Inferior parietal cortex (tissue), 1 donor: ENCODE data around the gene TMEM145.
"Not testable (repeated sequence)": the region's sequence is repeated elsewhere in the genome, so short reads cannot be mapped to it uniquely, and the experiment has no call there.

Experiments used
- DNase-seq: peaks from one replicate; pipeline ENCODE4 v3.0.0-alpha.2; 2016; ENCODE audit errors: extremely low spot score

Gene TMEM145

DNA sequence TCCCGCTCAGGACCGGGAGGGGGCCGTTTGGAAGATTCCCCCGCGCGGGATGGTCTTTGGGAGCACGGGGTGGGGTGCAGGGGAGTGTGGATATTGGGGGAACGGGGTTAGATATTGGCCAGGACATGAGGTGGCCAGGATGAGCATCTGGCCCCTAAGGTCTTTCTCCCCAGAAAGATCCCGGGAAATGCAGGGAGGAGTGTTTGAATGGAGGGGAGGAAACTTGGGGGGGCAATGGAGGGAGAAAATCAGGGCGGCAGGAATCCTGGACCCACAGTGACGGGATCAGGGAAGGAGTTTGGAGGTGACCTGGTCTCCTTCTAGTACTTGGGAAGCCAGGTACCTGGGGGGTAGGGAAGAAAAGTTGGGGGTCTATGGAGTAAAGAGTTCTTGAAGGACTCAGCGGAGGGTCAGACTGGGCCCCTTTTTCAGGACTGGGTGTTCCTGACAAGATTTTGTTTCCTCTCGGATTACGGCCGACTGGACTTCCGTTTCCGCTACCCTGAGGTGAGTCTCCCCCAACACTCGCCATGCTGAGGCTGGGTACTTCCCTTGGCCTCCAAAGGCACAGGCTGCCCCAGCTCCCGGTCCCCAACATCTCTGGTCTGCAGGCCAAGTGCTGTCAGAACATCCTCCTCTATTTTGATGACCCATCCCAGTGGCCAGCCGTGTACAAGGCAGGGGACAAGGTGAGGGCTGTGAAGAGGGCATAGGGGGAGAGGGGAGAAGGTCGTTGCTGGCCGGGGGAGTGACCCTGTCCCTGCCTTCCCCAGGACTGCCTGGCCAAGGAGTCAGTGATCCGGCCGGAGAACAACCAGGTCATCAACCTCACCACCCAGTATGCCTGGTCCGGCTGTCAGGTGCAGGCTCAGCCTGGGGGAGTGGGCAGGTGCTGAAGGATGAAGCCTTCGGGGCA, 989 bp downstream of the TMEM145 start:
- no peak for DNase-seq

DNA sequence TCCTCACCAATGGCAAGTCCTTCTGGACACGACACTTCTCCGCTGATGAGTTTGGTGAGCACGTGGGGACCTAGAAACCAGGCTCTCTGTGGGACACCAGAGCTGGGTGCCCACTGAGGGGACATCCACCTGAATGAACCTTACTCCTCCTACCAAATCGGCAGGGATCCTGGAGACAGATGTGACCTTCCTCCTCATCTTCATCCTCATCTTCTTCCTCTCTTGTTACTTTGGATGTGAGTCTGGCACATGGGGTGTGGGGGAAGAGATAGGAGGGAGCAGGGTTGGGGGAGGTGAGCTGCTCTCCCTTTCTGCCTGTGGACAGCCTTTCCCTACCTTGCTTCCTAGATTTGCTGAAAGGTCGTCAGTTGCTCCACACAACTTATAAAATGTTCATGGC, 1.9 kb downstream of the TMEM145 start:
- no peak for DNase-seq

DNA sequence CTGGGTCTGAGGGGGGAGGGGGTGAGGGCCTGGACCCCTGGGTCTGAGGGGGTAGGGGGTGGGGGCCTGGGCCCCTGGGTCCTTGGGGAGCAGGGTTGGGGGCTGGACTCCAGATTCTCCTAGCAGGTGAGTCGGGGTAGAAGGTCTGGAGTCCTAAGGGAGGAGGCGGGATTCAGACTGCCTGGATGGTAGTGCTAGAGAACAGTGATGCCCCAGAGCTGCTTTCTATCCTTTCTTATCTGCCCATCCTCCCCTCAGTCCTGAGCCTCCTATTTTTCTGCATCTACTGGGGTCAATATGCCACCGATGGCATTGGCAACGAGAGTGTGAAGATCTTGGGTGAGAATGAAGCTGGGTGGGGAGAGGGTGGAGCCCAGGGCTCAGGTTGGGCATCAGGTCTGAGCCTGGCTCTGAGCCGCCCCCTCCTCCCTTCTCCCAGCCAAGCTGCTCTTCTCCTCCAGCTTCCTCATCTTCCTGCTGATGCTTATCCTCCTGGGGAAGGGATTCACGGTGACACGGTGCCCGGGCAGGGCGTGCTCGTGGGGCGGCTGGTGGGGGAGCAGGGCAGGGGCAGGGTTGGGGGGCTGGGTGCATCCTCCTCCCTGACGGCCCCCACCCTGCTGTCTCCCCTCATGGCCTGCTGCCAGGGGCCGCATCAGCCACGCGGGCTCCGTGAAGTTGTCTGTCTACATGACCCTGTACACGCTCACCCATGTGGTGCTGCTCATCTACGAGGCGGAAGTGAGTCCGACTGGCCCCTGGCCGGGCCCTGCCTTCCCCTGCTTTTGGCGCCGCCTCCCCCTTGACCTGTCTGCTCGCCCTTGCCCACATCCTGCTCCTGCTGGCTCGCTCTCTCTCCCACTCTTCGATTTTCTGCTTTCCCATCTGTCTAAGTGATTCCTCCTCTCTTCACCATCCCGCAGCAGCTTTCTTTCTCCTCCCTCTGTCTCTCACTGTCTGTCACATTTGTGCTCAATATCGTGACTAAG, 3.4 kb downstream of the TMEM145 start:
- no peak for DNase-seq

DNA sequence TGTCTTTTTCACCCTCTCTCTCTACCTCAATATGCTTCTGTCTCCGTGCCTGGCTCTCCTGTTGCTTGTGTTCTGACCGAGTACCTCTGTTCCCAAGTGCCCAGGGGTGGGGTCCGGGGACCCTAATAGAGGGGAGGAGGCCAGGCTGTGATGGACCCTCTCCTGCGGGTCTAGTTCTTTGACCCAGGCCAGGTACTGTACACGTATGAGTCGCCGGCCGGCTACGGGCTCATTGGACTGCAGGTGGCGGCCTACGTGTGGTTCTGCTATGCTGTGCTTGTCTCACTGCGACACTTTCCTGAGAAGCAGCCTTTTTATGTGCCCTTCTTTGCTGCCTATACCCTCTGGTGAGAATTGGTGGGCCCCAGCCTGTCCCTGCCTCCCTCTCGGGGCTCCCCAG, 4.4 kb downstream of the TMEM145 start:
- no peak for DNase-seq

DNA sequence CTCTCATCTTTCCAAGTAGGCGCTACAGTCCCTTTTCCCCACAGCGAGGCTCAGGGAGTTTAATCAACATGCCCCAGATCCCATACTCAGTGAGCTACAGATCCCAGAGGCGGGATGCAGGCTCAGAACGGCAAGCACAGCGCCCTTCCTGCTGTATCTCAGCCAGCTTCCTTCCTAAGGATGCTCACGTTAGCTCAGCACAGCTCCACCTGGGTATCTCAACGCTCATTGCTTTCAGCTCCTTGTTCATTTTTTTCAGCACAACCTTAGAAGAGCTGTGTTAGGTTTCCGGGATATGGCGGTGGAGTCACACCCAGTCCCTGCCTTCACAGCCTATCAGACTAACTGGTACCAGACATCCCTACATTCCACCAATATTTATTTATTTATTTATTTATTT, 9.2 kb downstream of the TMEM145 start:
- no peak for DNase-seq

DNA sequence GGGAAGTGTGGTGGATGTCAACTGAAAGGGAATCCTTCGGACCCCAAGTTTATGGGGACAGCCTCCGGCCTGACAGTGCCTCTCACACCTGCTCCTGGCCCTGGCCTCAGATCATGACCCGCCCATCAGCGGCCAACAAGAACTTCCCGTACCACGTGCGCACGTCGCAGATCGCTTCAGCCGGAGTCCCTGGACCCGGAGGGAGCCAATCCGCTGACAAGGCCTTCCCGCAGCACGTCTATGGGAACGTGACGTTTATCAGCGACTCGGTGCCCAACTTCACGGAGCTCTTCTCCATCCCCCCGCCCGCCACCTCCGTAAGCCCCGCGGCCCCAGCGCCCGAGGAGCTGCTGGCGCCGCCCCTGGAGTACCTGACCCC, 10.4 kb downstream of the TMEM145 start:
- DNase-seq: no peak

DNA sequence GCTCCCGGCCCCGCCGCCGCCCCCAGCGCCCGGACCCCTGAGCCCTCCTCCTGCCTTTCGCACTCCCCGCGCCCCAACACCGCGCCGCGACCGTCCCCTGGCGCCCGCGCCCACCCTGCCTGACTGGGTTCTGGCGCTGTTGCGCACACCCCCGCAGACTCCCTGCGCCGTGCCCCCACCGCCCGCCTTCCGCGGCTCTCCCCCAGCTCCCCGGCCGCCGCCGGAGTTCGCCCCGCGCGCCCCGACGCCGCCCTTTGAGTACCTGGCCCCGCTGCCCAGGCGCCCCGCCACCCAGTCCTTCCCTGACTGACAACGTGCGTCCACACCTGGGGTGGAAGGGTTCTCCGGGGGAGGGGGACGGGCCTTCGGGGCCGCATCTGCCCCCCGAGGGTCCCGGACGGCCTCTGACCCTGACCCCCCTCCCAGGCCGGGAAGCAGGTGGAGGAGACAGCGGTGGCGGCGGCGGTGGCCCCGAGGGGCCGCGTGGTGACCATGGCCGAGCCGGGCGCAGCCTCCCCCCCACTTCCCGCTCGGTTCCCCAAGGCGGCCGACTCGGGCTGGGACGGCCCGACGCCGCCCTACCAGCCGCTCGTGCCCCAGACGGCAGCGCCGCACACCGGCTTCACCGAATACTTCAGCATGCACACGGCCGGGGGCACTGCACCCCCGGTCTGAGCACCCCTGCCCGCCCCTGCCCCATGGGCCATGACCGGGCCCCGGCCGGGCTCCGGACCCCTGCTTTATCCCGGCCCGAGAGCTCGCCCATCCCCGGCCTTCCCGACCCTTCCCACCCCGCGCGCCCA, 10.9 kb downstream of the TMEM145 start:
- DNase-seq: no peak

DNA sequence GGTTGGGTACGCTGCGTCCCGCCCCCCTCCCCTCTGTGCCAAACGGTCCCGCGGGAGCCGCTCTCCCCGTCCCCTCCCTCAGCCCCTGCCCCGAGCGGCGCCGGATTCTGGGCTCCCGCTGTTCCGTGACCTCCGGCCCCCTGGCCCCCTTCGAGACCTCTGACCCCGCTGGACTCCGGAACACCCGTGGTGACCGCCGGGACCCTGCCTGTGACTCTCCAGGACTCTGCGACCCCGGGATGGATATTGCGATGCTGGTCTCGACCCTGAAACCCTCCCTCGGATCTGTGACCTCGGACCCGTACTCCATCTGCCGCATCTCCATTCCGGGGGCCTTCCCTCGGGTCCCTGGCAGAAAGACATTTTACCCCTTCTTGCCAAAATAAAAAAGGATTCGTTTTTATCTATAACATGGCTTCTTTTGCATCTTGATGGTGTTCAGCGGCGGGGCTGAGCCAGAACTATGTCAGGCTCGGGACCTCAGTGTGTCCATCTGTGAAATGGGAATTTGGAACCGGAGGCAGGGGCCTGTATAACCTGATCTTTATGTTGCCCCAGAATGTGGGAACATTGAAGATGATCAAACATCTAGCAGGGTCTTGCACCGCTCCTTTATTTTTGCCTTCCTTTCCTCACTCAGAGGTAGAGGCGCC, 11.7 kb downstream of the TMEM145 start:
- no peak for DNase-seq

DNA sequence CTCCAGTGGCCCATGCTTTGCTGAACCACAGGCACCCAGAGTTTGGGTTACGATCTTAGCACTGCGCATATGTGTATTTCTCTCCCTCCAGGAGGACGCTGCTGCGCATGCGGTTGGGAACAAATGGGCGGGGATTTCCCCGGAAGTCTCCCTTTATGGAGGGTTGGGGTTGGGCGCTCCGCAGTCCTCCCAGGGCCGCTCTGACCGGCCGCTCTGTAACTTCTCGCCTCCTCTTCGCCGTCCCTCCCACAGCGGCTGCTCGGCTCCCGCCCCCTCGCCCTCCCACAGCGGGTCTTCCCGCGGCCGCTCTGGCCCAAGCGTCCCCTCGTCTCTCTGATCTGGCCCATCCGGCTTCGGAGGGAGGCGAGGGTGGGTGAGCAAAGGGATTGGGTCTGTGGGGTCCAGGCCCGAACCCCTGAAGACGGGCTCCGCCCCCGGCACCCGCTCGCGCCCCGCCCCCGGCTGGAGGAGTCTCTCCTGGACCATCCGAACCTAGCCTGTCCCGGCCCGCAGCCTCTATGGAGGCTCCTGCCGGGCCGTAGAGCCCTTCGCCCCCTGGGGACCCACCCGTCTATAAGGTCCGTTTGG, 12.3 kb downstream of the TMEM145 start, which contains the start of gene MEGF8:
Gene MEGF8 (plus strand): TSS at position 328 of the 588 bp plus-strand sequence. CDS start 609 bp downstream, outside the sequence.
- DNase-seq: peak; percentile 100

DNA sequence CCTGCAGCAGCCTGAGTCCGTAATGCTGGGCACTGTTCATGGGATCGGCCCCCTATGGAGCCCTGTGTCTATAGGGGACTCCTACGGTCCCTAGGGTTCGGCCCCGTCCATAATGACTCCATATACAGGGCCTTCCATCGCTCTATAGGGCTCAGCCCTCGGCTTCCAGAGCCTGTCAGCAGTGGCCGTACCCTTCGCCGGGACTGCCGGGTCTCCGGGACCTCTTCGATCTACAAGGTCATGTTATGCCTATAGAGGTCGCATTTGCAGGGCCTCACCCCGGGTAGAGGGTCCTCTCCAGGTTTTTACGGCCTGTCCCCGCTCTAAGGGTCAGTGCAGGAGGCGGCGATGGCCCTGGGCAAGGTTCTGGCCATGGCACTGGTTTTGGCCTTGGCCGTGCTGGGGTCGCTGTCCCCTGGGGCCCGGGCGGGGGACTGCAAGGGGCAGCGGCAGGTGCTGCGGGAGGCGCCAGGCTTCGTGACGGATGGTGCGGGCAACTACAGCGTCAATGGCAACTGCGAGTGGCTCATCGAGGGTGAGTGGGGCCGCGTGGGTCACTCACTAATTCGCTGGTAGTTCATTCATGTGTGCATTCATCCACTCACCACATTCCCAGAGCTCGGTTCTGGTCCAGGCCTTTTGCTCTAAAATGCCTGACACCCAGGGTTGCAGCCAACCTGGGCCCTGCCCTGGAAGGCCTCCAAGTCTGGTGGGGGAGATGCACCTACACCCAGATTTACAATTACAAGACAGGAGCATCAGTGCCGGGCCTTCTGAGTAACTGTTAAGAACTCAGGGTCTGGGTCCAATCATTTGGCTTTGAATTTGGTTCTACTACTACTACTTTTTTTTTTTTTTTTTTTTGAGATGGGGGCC, 13.0 kb downstream of the TMEM145 start:
- no peak for DNase-seq

DNA sequence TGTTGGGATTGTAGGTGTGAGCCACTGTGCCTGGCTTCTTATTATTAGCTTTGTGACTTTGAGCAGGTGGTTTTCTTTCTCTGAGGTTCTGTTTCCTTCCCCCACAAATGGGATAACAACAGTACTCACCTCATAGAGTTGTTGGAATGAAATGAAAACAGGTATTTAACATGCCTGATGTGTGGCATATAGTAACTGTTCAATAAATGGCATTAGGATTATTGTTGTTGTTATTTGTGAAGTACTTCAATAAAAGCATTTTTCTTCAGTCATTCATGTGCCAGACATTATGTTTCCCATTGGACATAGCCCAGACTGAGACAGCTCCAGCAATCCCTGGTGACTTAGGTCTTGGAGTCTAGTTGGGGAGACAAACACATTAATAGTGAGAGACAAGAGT, 13.9 kb downstream of the TMEM145 start:
- DNase-seq: no peak

DNA sequence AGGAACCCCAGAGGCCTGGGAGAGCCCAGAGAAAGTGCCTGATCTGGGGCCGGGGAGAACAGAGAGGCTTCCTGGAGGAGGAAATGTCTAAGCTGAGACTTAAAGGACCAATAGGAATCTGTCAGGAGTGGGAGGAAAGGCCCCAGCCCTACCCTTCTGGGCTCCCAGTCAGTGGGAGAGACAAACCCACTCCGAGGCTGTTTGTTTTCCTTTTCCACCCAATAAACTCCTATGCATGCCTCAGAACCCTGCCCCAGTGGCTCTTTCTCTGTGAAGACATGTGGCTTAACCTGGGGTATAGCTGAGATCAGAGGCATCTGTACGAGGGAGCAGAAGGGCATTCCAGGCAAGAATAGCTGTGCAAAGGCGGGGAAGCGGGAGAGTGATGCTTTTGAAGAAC, 14.3 kb downstream of the TMEM145 start:
- DNase-seq: no peak

DNA sequence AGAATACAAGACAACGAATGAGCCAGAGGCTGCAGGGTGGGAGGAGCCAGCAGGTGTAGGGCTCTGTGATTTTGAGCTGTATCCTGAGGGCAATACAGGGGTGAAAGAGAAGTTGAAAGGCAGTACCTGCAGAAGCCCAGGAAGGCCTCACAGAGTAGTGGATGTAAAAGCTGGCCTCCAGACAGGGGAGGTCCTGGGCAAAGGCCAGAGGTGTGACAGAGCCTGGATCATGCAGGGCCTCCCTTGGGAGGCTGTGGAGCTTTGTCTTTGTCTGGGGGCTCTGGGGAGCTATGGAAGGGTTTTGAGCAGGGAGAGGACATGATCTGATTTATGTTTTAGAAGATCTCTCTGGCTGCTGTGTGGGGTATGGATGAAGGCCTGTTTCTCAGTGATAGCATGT, 15.0 kb downstream of the TMEM145 start:
- DNase-seq: no peak

DNA sequence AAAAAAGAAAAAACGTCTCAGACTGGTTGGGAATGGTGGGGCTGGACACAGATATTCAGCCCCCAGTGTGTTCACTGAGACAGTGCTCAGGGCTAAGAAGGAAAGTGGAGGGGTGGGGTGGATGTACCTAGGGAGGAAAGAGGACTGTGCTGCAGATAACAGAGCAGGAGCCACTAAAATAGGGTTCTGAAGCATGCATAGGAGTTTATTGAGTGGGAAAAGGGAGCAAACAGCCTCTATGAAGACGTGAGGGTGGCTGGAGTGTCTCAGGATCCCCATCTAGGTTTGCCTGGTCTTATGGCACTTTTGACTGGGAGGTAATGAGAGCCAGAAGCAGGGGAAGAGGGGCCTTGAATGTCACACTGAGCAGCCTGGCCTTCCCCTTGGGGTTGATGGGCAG, 15.7 kb downstream of the TMEM145 start:
- no peak for DNase-seq

DNA sequence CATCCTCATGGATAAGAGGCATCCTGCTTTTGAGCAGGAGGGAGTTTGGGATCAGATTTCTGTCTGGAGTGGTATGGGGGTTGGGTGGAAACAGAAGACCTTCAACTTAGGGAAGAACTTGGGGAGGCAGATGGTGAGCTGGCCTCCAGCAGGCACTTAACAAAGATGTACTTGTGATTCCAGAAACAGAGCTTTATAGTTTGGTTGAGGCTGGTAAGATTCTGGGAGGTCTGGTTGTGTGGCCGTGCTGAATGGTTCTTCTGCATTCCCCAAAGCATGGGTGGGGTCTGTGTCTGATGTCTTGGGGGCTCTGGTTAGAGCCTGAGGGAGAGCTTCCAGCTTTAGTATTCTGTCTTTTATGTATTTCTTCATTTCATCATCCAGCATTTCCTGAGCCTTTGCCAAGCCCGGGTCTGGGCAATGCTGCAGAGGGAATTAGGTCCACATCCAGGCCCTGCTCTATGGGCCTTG, 17.2 kb downstream of the TMEM145 start:
- no peak for DNase-seq

DNA sequence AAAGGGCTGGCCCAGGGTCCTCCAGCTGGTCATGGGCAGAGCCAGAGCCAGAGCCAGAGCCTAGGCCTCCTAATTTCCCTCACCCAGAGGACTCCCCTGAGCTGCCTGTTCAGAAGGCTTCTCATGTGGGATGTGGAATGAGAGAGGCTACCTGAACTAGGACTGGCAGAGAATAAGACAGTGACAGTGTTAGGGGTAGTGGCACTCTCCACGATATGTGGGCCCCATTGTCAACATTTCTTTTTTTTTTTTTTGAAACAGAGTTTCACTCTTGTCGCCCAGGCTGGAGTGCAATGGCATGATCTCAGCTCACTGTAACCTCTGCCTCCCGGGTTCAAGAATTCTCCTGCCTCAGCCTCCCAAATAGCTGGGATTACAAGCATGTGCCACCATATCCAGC, 18.2 kb downstream of the TMEM145 start:
- DNase-seq: not testable (repeated sequence)

DNA sequence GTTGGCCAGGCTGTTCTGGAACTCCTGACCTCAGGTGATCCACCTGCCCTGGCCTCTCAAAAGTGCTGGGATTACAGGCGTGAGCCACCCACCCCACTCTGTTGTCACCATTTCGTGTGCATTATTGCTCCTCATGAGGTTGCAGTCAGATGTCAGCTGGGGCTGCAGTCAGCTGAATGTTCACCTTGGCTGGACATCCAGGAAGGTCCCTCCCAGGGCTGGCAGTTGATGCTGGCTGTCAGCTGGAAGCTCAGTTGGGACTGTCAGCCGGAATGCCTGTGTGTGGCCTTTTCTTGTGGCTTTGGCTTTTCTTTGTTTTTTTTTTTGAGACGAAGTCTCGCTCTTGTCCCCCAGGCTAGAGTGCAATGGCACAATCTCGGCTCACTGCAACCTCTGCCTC, 18.9 kb downstream of the TMEM145 start:
- DNase-seq: no peak

DNA sequence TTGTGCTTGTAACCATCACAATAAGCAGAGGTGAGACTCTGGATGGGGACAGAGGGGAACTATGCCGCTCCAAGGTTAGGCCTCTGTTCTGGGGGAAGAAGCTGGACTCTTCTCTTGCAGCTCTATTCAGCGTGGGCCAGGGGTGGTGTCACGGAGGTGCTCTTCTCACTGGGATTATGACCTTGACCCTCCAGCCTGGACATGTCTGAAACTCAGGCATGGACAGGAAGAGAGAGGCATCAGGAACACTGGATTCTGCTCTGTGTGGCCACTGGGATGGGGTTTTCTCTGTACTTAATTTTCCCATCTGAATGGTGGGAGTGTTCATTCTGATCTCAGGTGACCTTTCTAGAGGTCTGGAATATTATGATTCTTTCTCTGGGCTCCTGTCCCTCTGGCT, 19.9 kb downstream of the TMEM145 start:
- no peak for DNase-seq

DNA sequence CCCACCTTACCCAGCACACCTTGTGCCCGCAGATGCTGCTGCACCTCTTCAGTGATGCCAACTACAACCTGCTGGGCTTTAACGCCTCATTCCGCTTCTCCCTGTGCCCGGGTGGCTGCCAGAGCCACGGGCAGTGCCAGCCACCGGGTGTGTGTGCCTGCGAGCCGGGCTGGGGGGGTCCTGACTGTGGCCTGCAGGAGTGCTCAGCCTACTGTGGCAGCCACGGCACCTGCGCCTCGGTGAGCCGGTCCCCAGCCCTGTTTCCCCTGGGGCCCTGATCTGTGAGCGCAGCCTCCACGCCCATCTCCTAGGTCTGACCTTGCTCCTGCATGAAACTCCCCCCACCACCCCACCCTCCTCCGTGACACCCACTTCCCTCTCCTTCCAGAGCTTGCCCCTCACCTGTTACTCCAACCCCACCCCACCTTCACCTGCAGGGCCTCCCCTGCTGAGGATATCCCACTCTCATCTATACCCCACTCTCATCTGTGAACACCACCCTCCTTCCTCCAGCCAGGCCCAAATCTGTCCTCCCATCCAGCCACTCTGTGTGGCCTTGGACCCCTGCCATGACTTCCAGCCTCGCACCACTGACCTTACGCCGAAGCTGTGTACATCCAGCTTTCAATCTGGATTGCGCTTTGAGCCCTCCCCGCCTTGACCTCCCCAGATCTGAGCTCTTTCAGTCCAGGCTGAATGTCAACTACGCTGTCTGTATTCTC, 21.0 kb downstream of the TMEM145 start:
- no peak for DNase-seq
